Measurements from ENCODE around the gene SLC25A48.

The SLC25A48 gene

GRCh38 chr5:135877570-135878155 is 43.2 kb downstream of the SLC25A48 start:
- Histone ChIP-seq H3K79me2 (ENCODE audit: insufficient read depth, low read length) (no peaks in the 10 kb centered on the region), H3K4me2 (ENCODE audit: low read length) (no peak overlapping the region), H3F3A (ENCODE audit: insufficient read depth, low read length) (no peaks in the 10 kb centered on the region), H4K20me1 (ENCODE audit: insufficient read depth, low read length) (no peaks in the 10 kb centered on the region), H3K4me1 (ENCODE audit: insufficient read depth, low read length, severe bottlenecking) (no peaks in the 10 kb centered on the region), H3K27me3 (ENCODE audit: insufficient read depth, low read length) (no peaks in the 10 kb centered on the region), H3K4me3 (ENCODE audit: low read depth, low read length, poor library complexity, severe bottlenecking) (no peak overlapping the region), H3K36me3 (ENCODE audit: insufficient read depth, low read length) (no peaks in the 10 kb centered on the region), H3K9me3 (ENCODE audit: low read length) (no peaks in the 10 kb centered on the region), H2AFZ (ENCODE audit: low read length) (no peak overlapping the region), H3K9ac (ENCODE audit: low read length) (no peak overlapping the region), H3K27ac (ENCODE audit: low read depth, low read length, poor library complexity, severe bottlenecking) (no peak overlapping the region), H3K9me2 (ENCODE audit: low read depth, low read length) (no peaks in the 10 kb centered on the region)
- TF ChIP-seq, protein P1, sequence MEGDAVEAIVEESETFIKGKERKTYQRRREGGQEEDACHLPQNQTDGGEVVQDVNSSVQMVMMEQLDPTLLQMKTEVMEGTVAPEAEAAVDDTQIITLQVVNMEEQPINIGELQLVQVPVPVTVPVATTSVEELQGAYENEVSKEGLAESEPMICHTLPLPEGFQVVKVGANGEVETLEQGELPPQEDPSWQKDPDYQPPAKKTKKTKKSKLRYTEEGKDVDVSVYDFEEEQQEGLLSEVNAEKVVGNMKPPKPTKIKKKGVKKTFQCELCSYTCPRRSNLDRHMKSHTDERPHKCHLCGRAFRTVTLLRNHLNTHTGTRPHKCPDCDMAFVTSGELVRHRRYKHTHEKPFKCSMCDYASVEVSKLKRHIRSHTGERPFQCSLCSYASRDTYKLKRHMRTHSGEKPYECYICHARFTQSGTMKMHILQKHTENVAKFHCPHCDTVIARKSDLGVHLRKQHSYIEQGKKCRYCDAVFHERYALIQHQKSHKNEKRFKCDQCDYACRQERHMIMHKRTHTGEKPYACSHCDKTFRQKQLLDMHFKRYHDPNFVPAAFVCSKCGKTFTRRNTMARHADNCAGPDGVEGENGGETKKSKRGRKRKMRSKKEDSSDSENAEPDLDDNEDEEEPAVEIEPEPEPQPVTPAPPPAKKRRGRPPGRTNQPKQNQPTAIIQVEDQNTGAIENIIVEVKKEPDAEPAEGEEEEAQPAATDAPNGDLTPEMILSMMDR (IDR thresholded peaks at IDR 0.05; ENCODE audit: low read length): no peak
- TF ChIP-seq EZH2 (IDR thresholded peaks at IDR 0.05; ENCODE audit: borderline replicate concordance, low read length): no peak

DNA sequence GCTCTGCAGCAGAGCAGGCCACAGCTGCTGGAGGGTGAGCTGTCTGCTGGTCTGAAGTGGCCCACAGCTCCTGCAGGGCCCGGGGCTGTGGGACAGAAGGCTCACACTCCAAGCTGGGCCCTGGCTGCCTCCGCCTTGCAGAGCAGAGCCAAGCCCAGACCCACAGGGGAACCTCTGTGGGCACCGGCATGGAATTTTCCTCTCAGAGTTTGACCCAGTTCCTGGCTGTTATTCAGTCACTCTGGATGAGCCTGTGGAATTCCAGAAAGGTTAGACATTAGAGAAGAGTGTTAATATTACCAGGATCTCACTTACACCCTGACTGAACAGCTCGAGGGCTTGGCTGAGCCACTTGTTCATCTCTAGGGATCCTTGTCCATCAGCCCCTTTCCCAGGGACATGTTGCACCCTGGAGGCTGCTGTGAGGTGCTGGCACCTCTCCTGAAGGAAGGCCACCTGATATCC is 43.7 kb downstream of the SLC25A48 start:
- Histone ChIP-seq H3K4me2 (ENCODE audit: low read length) (no peak overlapping the region), H3K36me3 (ENCODE audit: insufficient read depth, low read length) (no peaks in the 10 kb centered on the region)
- TF ChIP-seq, protein P1 (IDR thresholded peaks at IDR 0.05; ENCODE audit: low read length): no peak
- no peak for TF ChIP-seq EZH2 (IDR thresholded peaks at IDR 0.05; ENCODE audit: borderline replicate concordance, low read length)

DNA sequence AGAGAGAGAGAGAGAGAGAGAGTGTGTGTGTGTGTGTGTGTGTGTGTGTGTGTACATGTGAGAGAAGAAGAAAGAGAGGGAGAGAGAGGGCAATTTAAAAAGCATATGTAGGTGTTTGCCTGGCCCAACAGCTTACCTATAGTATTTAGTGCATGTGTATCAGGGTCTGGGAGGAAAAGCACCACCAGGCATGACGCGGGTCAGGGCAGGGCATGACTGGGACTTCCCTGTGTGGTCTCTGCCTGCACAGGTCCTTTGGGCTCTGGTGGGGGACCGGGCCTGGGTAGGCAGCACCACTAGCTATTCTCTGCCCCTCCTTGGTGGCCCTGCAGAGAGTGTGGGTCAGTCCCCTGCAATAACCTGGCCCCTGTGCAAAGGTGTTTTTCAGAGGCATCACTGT is 45.1 kb downstream of the SLC25A48 start:
- no peak overlapping the region for H3K27ac ChIP-seq (ENCODE audit: low read depth, low read length, poor library complexity, severe bottlenecking)
- H4K20me1 ChIP-seq (ENCODE audit: insufficient read depth, low read length): no peaks in the 10 kb centered on the region
- TF ChIP-seq, protein P1 (IDR thresholded peaks at IDR 0.05; ENCODE audit: low read length): no peak
- no peak for TF ChIP-seq EZH2 (IDR thresholded peaks at IDR 0.05; ENCODE audit: borderline replicate concordance, low read length)
- no peaks in the 10 kb centered on the region for H3K36me3 ChIP-seq (ENCODE audit: insufficient read depth, low read length)
- no peak overlapping the region for H3K4me2 ChIP-seq (ENCODE audit: low read length)
- no peak overlapping the region for H2AFZ ChIP-seq (ENCODE audit: low read length)
- H3K27me3 ChIP-seq (ENCODE audit: insufficient read depth, low read length): no peaks in the 10 kb centered on the region
- H3K4me3 ChIP-seq (ENCODE audit: low read depth, low read length, poor library complexity, severe bottlenecking): no peak overlapping the region
- no peaks in the 10 kb centered on the region for H3K4me1 ChIP-seq (ENCODE audit: insufficient read depth, low read length, severe bottlenecking)
- H3F3A ChIP-seq (ENCODE audit: insufficient read depth, low read length): no peaks in the 10 kb centered on the region
- H3K9ac ChIP-seq (ENCODE audit: low read length): no peak overlapping the region
- no peaks in the 10 kb centered on the region for H3K9me3 ChIP-seq (ENCODE audit: low read length)
- no peaks in the 10 kb centered on the region for H3K79me2 ChIP-seq (ENCODE audit: insufficient read depth, low read length)
- no peaks in the 10 kb centered on the region for H3K9me2 ChIP-seq (ENCODE audit: low read depth, low read length)

More for the DNA sequence above, 43.7 kb downstream of the SLC25A48 start:
- Histone ChIP-seq H4K20me1 (ENCODE audit: insufficient read depth, low read length) (no peaks in the 10 kb centered on the region), H3F3A (ENCODE audit: insufficient read depth, low read length) (no peaks in the 10 kb centered on the region), H3K9me3 (ENCODE audit: low read length) (no peaks in the 10 kb centered on the region), H3K9me2 (ENCODE audit: low read depth, low read length) (no peaks in the 10 kb centered on the region), H2AFZ (ENCODE audit: low read length) (no peak overlapping the region), H3K9ac (ENCODE audit: low read length) (no peak overlapping the region), H3K27ac (ENCODE audit: low read depth, low read length, poor library complexity, severe bottlenecking) (no peak overlapping the region), H3K4me1 (ENCODE audit: insufficient read depth, low read length, severe bottlenecking) (no peaks in the 10 kb centered on the region), H3K27me3 (ENCODE audit: insufficient read depth, low read length) (no peaks in the 10 kb centered on the region), H3K79me2 (ENCODE audit: insufficient read depth, low read length) (no peaks in the 10 kb centered on the region), H3K4me3 (ENCODE audit: low read depth, low read length, poor library complexity, severe bottlenecking) (no peak overlapping the region)
